Lung (tissue), 12 donors: ENCODE results near the gene LGALS4. TPM values are rescaled to one million over a fixed set of nuclear protein-coding genes. Genes with fewer than 3 reads are reported as not detected.
"Not testable (repeated sequence)": the region's sequence is repeated elsewhere in the genome, so short reads cannot be mapped to it uniquely, and the experiment has no call there.

Experiments used
- ATAC-seq: fragments of 200-7000 bp; cut with Tn5 transposase; one replicate; pipeline ENCODE4 v1.9.1; 2020; ENCODE audit warnings: moderate number of reproducible peaks; ENCODE audit not compliant: insufficient read depth, low FRiP score
- DNase-seq, 3 donors: peaks; one replicate each; pipeline ENCODE4 v3.0.0-alpha.2; 2013 to 2017
- H3K27ac ChIP-seq, 2 donors: one replicate each; pipeline ENCODE4 v1.5.1; 2013; ENCODE audit warnings: mild to moderate bottlenecking in 2 of 2, moderate library complexity in 2 of 2, control low read depth in 1 of 2, inconsistent platforms in 1 of 2, low read depth in 1 of 2, low read length in 1 of 2
- H3K27me3 ChIP-seq, 3 donors: one replicate each; pipeline ENCODE4 v1.5.1; 2013; ENCODE audit warnings: low read length in 2 of 3; ENCODE audit not compliant: control insufficient read depth in 3 of 3, insufficient read depth in 3 of 3
- H3K36me3 ChIP-seq, 4 donors: one replicate each; pipeline ENCODE4 v1.5.1; 2013; ENCODE audit warnings: low read length in 4 of 4, mild to moderate bottlenecking in 1 of 4, moderate library complexity in 1 of 4; ENCODE audit not compliant: control insufficient read depth in 4 of 4, insufficient read depth in 4 of 4
- H3K4me1 ChIP-seq, 5 donors: one replicate each; pipeline ENCODE4 v1.5.1; 2013; ENCODE audit warnings: low read length in 5 of 5, mild to moderate bottlenecking in 2 of 5, moderate library complexity in 1 of 5; ENCODE audit not compliant: control insufficient read depth in 5 of 5, insufficient read depth in 5 of 5
- H3K4me3 ChIP-seq: one replicate; pipeline ENCODE4 v1.5.1; 2013; ENCODE audit warnings: mild to moderate bottlenecking, control low read depth, moderate library complexity
- H3K9ac ChIP-seq, 2 donors: one replicate each; pipeline ENCODE4 v1.5.1; 2013; ENCODE audit warnings: low read length in 2 of 2, control low read depth in 1 of 2; ENCODE audit not compliant: insufficient read depth in 1 of 2
- H3K9me3 ChIP-seq, 4 donors: one replicate each; pipeline ENCODE4 v1.5.1; 2013; ENCODE audit warnings: low read length in 3 of 4, mild to moderate bottlenecking in 1 of 4, moderate library complexity in 1 of 4; ENCODE audit not compliant: control insufficient read depth in 4 of 4, insufficient read depth in 3 of 4
- CTCF ChIP-seq: IDR thresholded peaks from 2 replicates; pipeline ENCODE4 v1.5.1; 2012; ENCODE audit warnings: mild to moderate bottlenecking; ENCODE audit errors: control extremely low read depth, extremely low read depth
- WGBS, 2 donors: extraction: QIAGEN DNeasy Blood & Tissue Kit; methylation state at CpG; one replicate each; pipeline ENCODE4 v1.1.7; 2013; 5-methylcytosine and 5-hydroxymethylcytosine counted together
- polyA plus RNA-seq, 2 donors: library from polyadenylated mRNA; stranded (reverse); fragments of 200-250 nt; gene quantifications; one replicate each; pipeline ENCODE4 v1.2.1, GENCODE V29; 2013
- total RNA-seq, 2 donors: library from RNA; depleted of rRNA in 1 of 2; stranded (reverse); fragments of >200 nt in 1 of 2; gene quantifications; one replicate each; pipeline ENCODE4 v1.2.1, GENCODE V29; 2014 to 2021
- donor health status: control.
- donor health status: control.
- donor health status: Bipolar disorder and iron deficiency.
- donor health status: healthy.
- donor health status: DM: yes; HTN: yes; CAD: no.

The LGALS4 gene
- total and polyA plus RNA-seq, 4 donors = 0.39 to 4.1 (median 2.6) TPM

- no peak for DNase-seq
- no peaks in the 10 kb centered on the region for H3K4me1 ChIP-seq
- TF ChIP-seq CTCF = no peak
- no peaks in the 10 kb centered on the region for H3K27me3 ChIP-seq
- no peak overlapping the region for H3K9ac ChIP-seq
- WGBS, 2 donors = 86 to 94% methylated on average over 10 of the region's 10 CpGs
- H3K36me3 ChIP-seq = peaks cover 0 to 5% (median 0%) of the 10 kb centered on the region in 4 donors
- H3K4me3 ChIP-seq = no peak overlapping the region
- no peaks in the 10 kb centered on the region for H3K9me3 ChIP-seq
- ATAC-seq = no peak
- H3K27ac ChIP-seq = no peak overlapping the region
Measured at GRCh38 chr19:38799104-38799503, 13.6 kb downstream of the LGALS4 start.

DNA sequence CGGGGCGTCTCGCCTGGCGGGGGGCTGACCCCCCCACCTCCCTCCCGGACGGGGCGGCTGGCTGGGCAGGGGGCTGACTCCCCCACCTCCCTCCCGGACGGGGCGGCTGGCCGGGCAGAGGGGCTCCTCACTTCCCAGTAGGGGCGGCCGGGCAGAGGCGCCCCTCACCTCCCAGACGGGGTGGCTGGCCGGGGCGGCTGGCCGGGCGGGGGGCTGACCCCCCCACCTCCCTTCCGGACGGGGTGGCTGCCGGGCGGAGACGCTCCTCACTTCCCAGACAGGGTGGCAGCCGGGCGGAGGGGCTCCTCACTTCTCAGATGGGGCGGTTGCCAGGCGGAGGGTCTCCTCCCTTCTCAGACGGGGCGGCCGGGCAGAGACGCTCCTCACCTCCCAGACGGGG lies 15.0 kb downstream of the LGALS4 start:
- not testable (repeated sequence) for H3K9me3 ChIP-seq, H3K36me3 ChIP-seq, DNase-seq, H3K9ac ChIP-seq, H3K4me3 ChIP-seq, H3K27ac ChIP-seq, ATAC-seq, H3K4me1 ChIP-seq, H3K27me3 ChIP-seq
- 92 to 96% methylated on average over 20 to 28 of the region's 33 CpGs for WGBS, 2 donors

DNA sequence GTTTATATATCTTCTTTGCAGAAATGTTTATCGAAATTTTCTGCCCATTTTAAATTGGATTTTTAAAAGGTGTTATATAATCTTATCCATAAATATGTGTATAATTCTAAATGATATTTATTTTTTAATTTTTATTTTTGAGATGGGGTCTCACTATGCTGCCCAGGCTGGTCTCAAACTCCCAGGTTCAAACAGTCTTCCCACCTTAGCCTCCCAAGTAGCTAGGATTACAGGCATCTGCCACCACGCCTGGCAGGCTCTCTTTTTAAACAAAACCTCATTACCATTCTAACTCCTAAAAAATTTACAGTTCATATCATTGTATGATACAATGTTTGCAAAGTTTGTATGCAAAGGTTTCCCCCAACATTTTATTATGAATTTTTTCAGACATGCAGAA lies 16.6 kb downstream of the LGALS4 start:
- H3K27me3 ChIP-seq = no peaks in the 10 kb centered on the region
- ATAC-seq = no peak
- DNase-seq = no peak
- H3K9me3 ChIP-seq = no peaks in the 10 kb centered on the region
- TF ChIP-seq CTCF = no peak
- H3K4me1 ChIP-seq = peaks cover 0 to 4% (median 0%) of the 10 kb centered on the region in 5 donors
- WGBS, 2 donors = 70 to 93% methylated on average over 2 of the region's 2 CpGs
- H3K27ac ChIP-seq = no peak overlapping the region
- peaks cover 0 to 4% (median 0%) of the 10 kb centered on the region in 4 donors for H3K36me3 ChIP-seq
- H3K9ac ChIP-seq = no peak overlapping the region
- no peak overlapping the region for H3K4me3 ChIP-seq

GRCh38 chr19:38795549-38795948 lies 17.2 kb downstream of the LGALS4 start:
- DNase-seq = no peak
- no peaks in the 10 kb centered on the region for H3K9me3 ChIP-seq
- no peaks in the 10 kb centered on the region for H3K36me3 ChIP-seq
- H3K27ac ChIP-seq = no peak overlapping the region
- H3K27me3 ChIP-seq = no peaks in the 10 kb centered on the region
- H3K4me1 ChIP-seq = peaks cover 0 to 4% (median 0%) of the 10 kb centered on the region in 5 donors
- WGBS, 2 donors = 92% methylated on average over 4 of the region's 4 CpGs
- no peak for ATAC-seq
- H3K4me3 ChIP-seq = no peak overlapping the region
- no peak overlapping the region for H3K9ac ChIP-seq
- TF ChIP-seq CTCF = no peak
